IMR-90 (cell line): ENCODE measurements around the gene RAPGEF2. TPM values are rescaled to one million over a fixed set of nuclear protein-coding genes. Genes with fewer than 3 reads are reported as not detected.

ENCODE experiments used
- ATAC-seq: fragments of 200-7000 bp; cut with Tn5 transposase; 2 replicates; pipeline ENCODE4 v1.9.1; 2020; ENCODE audit warnings: low read depth, mild to moderate bottlenecking, moderate library complexity
- BruUV-seq: library from RNA; stranded (reverse); fragments of 400-500 nt; replicated peaks from 2 replicates; lab custom pipeline; 2021; lab: Mats Ljungman, UMichigan
- CTCF ChIA-PET: fragments of 300-600 bp; formaldehyde crosslinking; extraction: SDS; loops from one replicate; lab custom pipeline; 2021; ENCODE audit warnings: antibody characterized with exemption; lab: Yijun Ruan, JAX
- POLR2A ChIA-PET: fragments of 300-600 bp; sonication (Branson Sonifier 250); formaldehyde crosslinking; loops from one replicate; lab custom pipeline; 2022; ENCODE audit warnings: antibody characterized with exemption; ENCODE audit not compliant: unreplicated experiment; lab: Charles Lee
- DNase-seq: peaks from one replicate; pipeline ENCODE4 v3.0.0; 2013
- H2AFZ ChIP-seq: replicated peaks from 2 replicates; pipeline ENCODE3; 2013; ENCODE audit warnings: low read length, mild to moderate bottlenecking; ENCODE audit not compliant: poor library complexity
- H2AK5ac ChIP-seq: 2 replicates; pipeline ENCODE4 v1.6.1; 2013; ENCODE audit warnings: low read depth, low read length, inconsistent platforms
- H2AK9ac ChIP-seq: replicated peaks from 2 replicates; pipeline ENCODE3; 2013; ENCODE audit warnings: mild to moderate bottlenecking, low read depth, low read length, moderate library complexity; ENCODE audit not compliant: poor library complexity
- H2BK120ac ChIP-seq: 2 replicates; pipeline ENCODE4 v1.6.1; 2013; ENCODE audit warnings: low read depth, low read length, inconsistent platforms
- H2BK15ac ChIP-seq: 3 replicates; pipeline ENCODE4 v1.6.1; 2013; ENCODE audit warnings: low read depth, low read length, inconsistent platforms
- H2BK20ac ChIP-seq: 2 replicates; pipeline ENCODE4 v1.6.1; 2013; ENCODE audit warnings: low read depth, mild to moderate bottlenecking, inconsistent platforms, low read length, moderate library complexity
- H2BK5ac ChIP-seq: 2 replicates; pipeline ENCODE4 v1.6.1; 2013; ENCODE audit warnings: mild to moderate bottlenecking, low read depth, low read length, inconsistent platforms; ENCODE audit not compliant: poor library complexity, severe bottlenecking
- H3K14ac ChIP-seq: replicated peaks from 2 replicates; pipeline ENCODE4 v1.6.1; 2013; ENCODE audit warnings: low read depth, low read length, inconsistent platforms
- H3K18ac ChIP-seq: 2 replicates; pipeline ENCODE4 v1.6.1; 2013; ENCODE audit warnings: low read depth, low read length, control low read depth
- H3K23ac ChIP-seq: 2 replicates; pipeline ENCODE4 v1.6.1; 2013; ENCODE audit warnings: low read depth, low read length, inconsistent platforms
- H3K27ac ChIP-seq: 2 replicates; pipeline ENCODE4 v1.5.1; 2013; ENCODE audit warnings: mild to moderate bottlenecking, control low read depth, low read length; ENCODE audit not compliant: insufficient read depth
- H3K27me3 ChIP-seq: 2 replicates; pipeline ENCODE4 v1.6.1; 2013; ENCODE audit warnings: low read length; ENCODE audit not compliant: control insufficient read depth, insufficient read depth
- H3K36me3 ChIP-seq: 2 replicates; pipeline ENCODE4 v1.6.1; 2013; ENCODE audit warnings: low read length, mixed read lengths; ENCODE audit not compliant: control insufficient read depth, insufficient read depth
- H3K4ac ChIP-seq: 2 replicates; pipeline ENCODE4 v1.6.1; 2013; ENCODE audit warnings: low read depth, low read length, inconsistent platforms
- H3K4me1 ChIP-seq: 2 replicates; pipeline ENCODE4 v1.6.1; 2013; ENCODE audit warnings: low read length, mixed read lengths; ENCODE audit not compliant: control insufficient read depth, insufficient read depth
- H3K4me2 ChIP-seq: 2 replicates; pipeline ENCODE4 v1.6.1; 2013; ENCODE audit warnings: low read depth, mild to moderate bottlenecking, control low read depth, low read length, moderate library complexity
- H3K4me3 ChIP-seq: 2 replicates; pipeline ENCODE4 v1.5.1; 2013; ENCODE audit warnings: low read depth, mild to moderate bottlenecking, control low read depth, low read length, moderate library complexity; ENCODE audit not compliant: insufficient read depth
- H3K56ac ChIP-seq: 2 replicates; pipeline ENCODE4 v1.6.1; 2013; ENCODE audit warnings: low read length, inconsistent platforms; ENCODE audit not compliant: insufficient read depth; ENCODE audit errors: extremely low read depth
- H3K79me1 ChIP-seq, 2 experiments: 2 replicates each; pipeline ENCODE4 v1.6.1; 2013; ENCODE audit warnings: low read length in 2 of 2, inconsistent platforms in 1 of 2, low read depth in 1 of 2
- H3K9ac ChIP-seq: 2 replicates; pipeline ENCODE4 v1.6.1; 2013; ENCODE audit warnings: low read depth, low read length, control low read depth
- H3K9me1 ChIP-seq: 2 replicates; pipeline ENCODE4 v1.6.1; 2013; ENCODE audit warnings: low read length, inconsistent platforms; ENCODE audit not compliant: insufficient read depth
- H3K9me3 ChIP-seq: 2 replicates; pipeline ENCODE4 v1.6.1; 2013; ENCODE audit warnings: low read length; ENCODE audit not compliant: control insufficient read depth, insufficient read depth
- H4K20me1 ChIP-seq: 2 replicates; pipeline ENCODE4 v1.6.1; 2013; ENCODE audit warnings: low read length, inconsistent platforms; ENCODE audit not compliant: insufficient read depth
- H4K5ac ChIP-seq: 2 replicates; pipeline ENCODE4 v1.6.1; 2013; ENCODE audit warnings: mild to moderate bottlenecking, low read depth, low read length, control low read depth
- H4K8ac ChIP-seq, 2 experiments: 2 replicates each; pipeline ENCODE4 v1.6.1; 2013; ENCODE audit warnings: low read depth in 2 of 2, low read length in 2 of 2, control low read depth in 1 of 2, inconsistent platforms in 1 of 2
- H4K91ac ChIP-seq: 2 replicates; pipeline ENCODE4 v1.6.1; 2013; ENCODE audit warnings: low read depth, low read length, inconsistent platforms; ENCODE audit not compliant: insufficient read depth
- FOS ChIP-seq: fragments of 150-350 bp; IDR thresholded peaks from 2 replicates; pipeline ENCODE4 v1.6.1; 2016; ENCODE audit warnings: low read depth, low read length
- USF2 ChIP-seq: fragments of 150-350 bp; IDR thresholded peaks from 2 replicates; pipeline ENCODE4 v1.6.1; 2017; ENCODE audit warnings: mild to moderate bottlenecking, antibody characterized with exemption, low read length, low read depth
- WGBS, 2 experiments: methylation state at CpG; one replicate each; pipeline versions ENCODE4 v1.1.5 to v1.1.7; 2013; ENCODE audit warnings: missing lambda C conversion rate in 2 of 2; ENCODE audit not compliant: insufficient read length in 1 of 2; ENCODE audit errors: extremely low coverage in 2 of 2; 5-methylcytosine and 5-hydroxymethylcytosine counted together
- dilution Hi-C: fragments of 300-500 bp; cut with HindIII; formaldehyde crosslinking; loops from one replicate; pipeline ENCODE4 v1.14.3; 2018; ENCODE audit warnings: low sequenced_read_pairs; ENCODE audit not compliant: unreplicated experiment
- in situ Hi-C: fragments of 300-500 bp; cut with MboI; formaldehyde crosslinking; loops from 3 replicates; pipeline ENCODE4 v1.14.3; 2019; ENCODE audit warnings: low sequenced_read_pairs, inconsistent platforms, mixed read lengths
- intact Hi-C: fragments of 100-400 bp; cut with micrococcal nuclease; formaldehyde crosslinking; loops from 2 replicates; pipeline ENCODE4 v1.10.0; 2022
- polyA plus RNA-seq, 3 experiments: library from polyadenylated mRNA; depleted of rRNA; stranded (reverse); fragments of >200 nt; gene quantifications; 2 replicates each; pipeline ENCODE4 v1.2.3, GENCODE V29; 2012; ENCODE audit warnings: low replicate concordance in 1 of 3
- total RNA-seq: library from RNA; depleted of rRNA; stranded (reverse); fragments of >200 nt; gene quantifications from 2 replicates; pipeline ENCODE4 v1.2.3, GENCODE V29; 2012

The RAPGEF2 gene
- total and polyA plus RNA-seq, 2 of the 4 experiments (the other 2 are of a cell fraction): 27.6 to 109 TPM

GRCh38 chr4:159282944-159283343, 180.1 kb downstream of the RAPGEF2 start:
- Histone ChIP-seq H3K27ac (no peak overlapping the region), H2AK9ac (no peak overlapping the region), H3K9me1 (0 out of 2 replicates have a peak, but pooled peaks cover 3% of the 10 kb centered on the region), H3K4me3 (no peak overlapping the region), H3K56ac (no peak overlapping the region), H3K4me1 (peaks cover 7% of the 10 kb centered on the region), H2BK120ac (no peak overlapping the region), H3K18ac (no peak overlapping the region; the same call in 1 of the 2 replicates), H4K91ac (no peak overlapping the region), H3K4ac (0 out of 2 replicates have a peak overlapping the region, but pooled peaks have one; percentile 49), H2AK5ac (no peak overlapping the region), H2AFZ (no peak overlapping the region), H3K14ac (no peak overlapping the region), H3K27me3 (no peaks in the 10 kb centered on the region), H3K4me2 (peak overlapping the region; percentile 27; the same call in 1 of the 2 replicates), H3K9me3 (no peaks in the 10 kb centered on the region), H4K20me1 (no peaks in the 10 kb centered on the region), H3K36me3 (no peaks in the 10 kb centered on the region; the same call in 1 of the 2 replicates), H2BK20ac (no peak overlapping the region), H2BK5ac (peak overlapping the region; percentile 58), H3K23ac (no peak overlapping the region), H3K9ac (no peak overlapping the region), H4K8ac (peak overlapping the region in 1 of 2 experiments; percentile 42; a peak in 1 of 4 replicates), H4K5ac (no peak overlapping the region), H2BK15ac (no peak overlapping the region), H3K79me1 (peaks cover 23 to 50% of the 10 kb centered on the region in 2 experiments)
- DNase-seq (no peak), ATAC-seq (no peak)
- POLR2A ChIA-PET: no interaction called here
- WGBS, 2 experiments: no CpG with 5 or more reads among the region's 2 CpGs
- intact Hi-C loops (no loop called here), dilution Hi-C loops (no loop called here), in situ Hi-C loops (no loop called here)
- no peak for TF ChIP-seq USF2
- TF ChIP-seq FOS: no peak
- CTCF ChIA-PET: no interaction called here
- no TSS peak for BruUV-seq
